GM18870 (cell line): ENCODE results near the gene KDSR.

Experiments used
- ATAC-seq: cut with Tn5 transposase; IDR thresholded peaks from one replicate; pipeline ENCODE4 v1.9.1; 2021; ENCODE audit warnings: moderate library complexity; ENCODE audit not compliant: unreplicated experiment

KDSR gene

GRCh38 chr18:63322206-63322605 is 44.8 kb downstream of the KDSR start:
- ATAC-seq, result no peak

- ATAC-seq, result no peak
Observed at GRCh38 chr18:63321291-63321690, 45.7 kb downstream of the KDSR start.

- ATAC-seq, result no peak
Observed at GRCh38 chr18:63320975-63321265, 46.1 kb downstream of the KDSR start.

GRCh38 chr18:63320123-63320974 is 46.7 kb downstream of the KDSR start:
- ATAC-seq, result peak; percentile 48

- ATAC-seq, result no peak
Observed at GRCh38 chr18:63319383-63320122, 47.5 kb downstream of the KDSR start, which contains the start of gene BCL2. Gene BCL2, minus strand, starts transcription at chr18:63319769.

- ATAC-seq, result no peak
Observed at GRCh38 chr18:63318889-63319382, 48.1 kb downstream of the KDSR start.

GRCh38 chr18:63317982-63318888 is 48.8 kb downstream of the KDSR start:
- peak; percentile 38 for ATAC-seq

- no peak for ATAC-seq
Observed at GRCh38 chr18:63317556-63317946, 49.5 kb downstream of the KDSR start.

GRCh38 chr18:63316612-63317555 is 50.1 kb downstream of the KDSR start:
- ATAC-seq, result peak; percentile 23

- no peak for ATAC-seq
Observed at GRCh38 chr18:63315876-63316275, 51.1 kb downstream of the KDSR start.

- no peak for ATAC-seq
Observed at GRCh38 chr18:63315131-63315662, 51.8 kb downstream of the KDSR start.

- no peak for ATAC-seq
Observed at GRCh38 chr18:63314062-63314790, 52.8 kb downstream of the KDSR start.

GRCh38 chr18:63313396-63313917 is 53.5 kb downstream of the KDSR start:
- ATAC-seq, result no peak

- peak; percentile 42 for ATAC-seq
Observed at GRCh38 chr18:63312737-63313395, 54.1 kb downstream of the KDSR start.

- ATAC-seq, result no peak
Observed at GRCh38 chr18:63312019-63312409, 55.0 kb downstream of the KDSR start.

GRCh38 chr18:63311118-63312018 is 55.6 kb downstream of the KDSR start:
- peak; percentile 67 for ATAC-seq

GRCh38 chr18:63309422-63309821 is 57.6 kb downstream of the KDSR start:
- no peak for ATAC-seq
